HepG2 (cell line): ENCODE data around the gene CTNND2. TPM values are rescaled to one million over a fixed set of nuclear protein-coding genes. Genes with fewer than 3 reads are reported as not detected.

Source experiments
- ATAC-seq: fragments of 200-7000 bp; cut with Tn5 transposase; 3 replicates; pipeline ENCODE4 v1.9.1; 2020; ENCODE audit warnings: mild to moderate bottlenecking, moderate library complexity
- BruUV-seq: library from RNA; stranded (reverse); fragments of 400-500 nt; replicated peaks from 2 replicates; lab custom pipeline; 2021; lab: Mats Ljungman, UMichigan
- CTCF ChIA-PET: fragments of 300-600 bp; formaldehyde crosslinking; extraction: SDS; loops from one replicate; lab custom pipeline; 2021; ENCODE audit warnings: low total read pairs, inconsistent platforms, low intra/inter-chr PET ratio; lab: Yijun Ruan, JAX
- POLR2A ChIA-PET: fragments of 350-600 bp; sonication (Branson Sonifier 250); formaldehyde crosslinking; loops from one replicate; lab custom pipeline; 2020; ENCODE audit warnings: antibody characterized with exemption, inconsistent platforms; lab: Yijun Ruan, JAX
- DNase-seq: peaks from one replicate; pipeline ENCODE4 v3.0.0-alpha.2; 2015; ENCODE audit warnings: low spot score
- FAIRE-seq: peaks from 3 replicates; lab custom pipeline; 2011; peaks lifted over from hg19 to GRCh38; lab: Jason Lieb, UNC
- H2AFZ ChIP-seq: one replicate; pipeline ENCODE4 v1.6.1; 2011; ENCODE audit warnings: low read length, inconsistent platforms
- H3K27ac ChIP-seq: fragments of 300-600 bp; 3 replicates; pipeline ENCODE4 v1.8.0; 2011; ENCODE audit warnings: mixed run types, mild to moderate bottlenecking, mixed read lengths, low read length, inconsistent platforms; ENCODE audit not compliant: insufficient read depth; ENCODE audit errors: extremely low read length
- H3K27me3 ChIP-seq, 2 experiments: fragments of 200-600 bp in 1 of 2; 2 replicates in 1 of 2; 3 replicates in 1 of 2; pipeline versions ENCODE4 v1.6.0 to v1.8.0; 2011; ENCODE audit warnings: low read length in 2 of 2, mild to moderate bottlenecking in 2 of 2, moderate library complexity in 2 of 2, inconsistent platforms in 1 of 2; ENCODE audit not compliant: insufficient read depth in 2 of 2, control insufficient read depth in 1 of 2
- H3K36me3 ChIP-seq, 2 experiments: fragments of 200-600 bp in 1 of 2; replicated peaks in 1 of 2; 2 replicates in 1 of 2; 3 replicates in 1 of 2; pipeline versions ENCODE4 v1.5.1 to v1.8.0; 2011; ENCODE audit warnings: low read length in 2 of 2, inconsistent platforms in 1 of 2; ENCODE audit not compliant: insufficient read depth in 2 of 2, control insufficient read depth in 1 of 2
- H3K4me1 ChIP-seq: 2 replicates; pipeline ENCODE4 v1.5.1; 2012; ENCODE audit warnings: low read length, inconsistent platforms; ENCODE audit not compliant: insufficient read depth
- H3K4me2 ChIP-seq: 2 replicates; pipeline ENCODE4 v1.6.0; 2011; ENCODE audit warnings: low read depth, low read length, inconsistent platforms
- H3K4me3 ChIP-seq, 3 experiments: fragments of 200-600 bp in 1 of 3; sonication (generic), shearing (Covaris generic) in 1 of 3; replicated peaks in 1 of 3; 2 replicates each; pipeline ENCODE4 v1.5.1; 2011 to 2016; ENCODE audit warnings: low read length in 3 of 3, inconsistent platforms in 2 of 3, low read depth in 2 of 3, mild to moderate bottlenecking in 2 of 3, control low read depth in 1 of 3, mixed read lengths in 1 of 3; ENCODE audit not compliant: insufficient read depth in 1 of 3
- H3K79me2 ChIP-seq: one replicate; pipeline ENCODE4 v1.6.1; 2011; ENCODE audit warnings: low read length, inconsistent platforms; ENCODE audit not compliant: insufficient read depth
- H3K9ac ChIP-seq: 2 replicates; pipeline ENCODE4 v1.6.0; 2011; ENCODE audit warnings: mild to moderate bottlenecking, low read depth, low read length, inconsistent platforms; ENCODE audit not compliant: insufficient read depth
- H3K9me3 ChIP-seq: 2 replicates; pipeline ENCODE4 v1.5.1; 2012; ENCODE audit warnings: mild to moderate bottlenecking, low read length
- H4K20me1 ChIP-seq: 2 replicates; pipeline ENCODE4 v1.6.0; 2011; ENCODE audit warnings: inconsistent platforms, mild to moderate bottlenecking, low read length, moderate library complexity; ENCODE audit not compliant: insufficient read depth
- DR1 ChIP-seq: sonication (generic); formaldehyde crosslinking; IDR thresholded peaks from 2 replicates; pipeline ENCODE4 v1.8.0; 2021; ENCODE audit warnings: mild to moderate bottlenecking, missing genetic modification reagents, inconsistent platforms
- GZF1 ChIP-seq: sonication (generic); formaldehyde crosslinking; IDR thresholded peaks from 2 replicates; pipeline ENCODE4 v1.5.1; 2020; ENCODE audit warnings: mild to moderate bottlenecking, missing genetic modification reagents
- KDM4B ChIP-seq: sonication (generic); formaldehyde crosslinking; IDR thresholded peaks from 2 replicates; pipeline ENCODE4 v1.4.0; 2020; ENCODE audit warnings: missing genetic modification reagents
- NAIF1 ChIP-seq: sonication (generic); formaldehyde crosslinking; IDR thresholded peaks from 2 replicates; pipeline ENCODE4 v1.5.0; 2020; ENCODE audit warnings: mild to moderate bottlenecking, missing genetic modification reagents, borderline replicate concordance
- NFE2 ChIP-seq: sonication (generic); formaldehyde crosslinking; IDR thresholded peaks from 2 replicates; pipeline ENCODE4 v1.4.0; 2020; ENCODE audit warnings: missing genetic modification reagents
- PHF20 ChIP-seq: sonication (generic); formaldehyde crosslinking; IDR thresholded peaks from 2 replicates; pipeline ENCODE4 v1.5.0; 2020; ENCODE audit warnings: mild to moderate bottlenecking, missing genetic modification reagents
- RBFOX2 ChIP-seq: fragments of 200-400 bp; formaldehyde crosslinking; IDR thresholded peaks from 2 replicates; pipeline ENCODE4 v1.6.1; 2017; ENCODE audit warnings: low read depth, mild to moderate bottlenecking, low read length
- RFXAP ChIP-seq: sonication (generic); formaldehyde crosslinking; IDR thresholded peaks from 2 replicates; pipeline ENCODE4 v1.4.0; 2020; ENCODE audit warnings: missing genetic modification reagents, borderline replicate concordance
- SIX4 ChIP-seq: sonication (generic); formaldehyde crosslinking; IDR thresholded peaks from 2 replicates; pipeline ENCODE4 v1.4.0; 2020; ENCODE audit warnings: missing genetic modification reagents
- SOX5 ChIP-seq: IDR thresholded peaks from 2 replicates; pipeline ENCODE4 v1.6.1; 2016; ENCODE audit warnings: borderline replicate concordance
- TFAP4 ChIP-seq: sonication (generic); IDR thresholded peaks from 2 replicates; pipeline ENCODE4 v1.6.1; 2016; ENCODE audit warnings: low read depth, borderline replicate concordance
- ZBTB37 ChIP-seq: sonication (generic); formaldehyde crosslinking; IDR thresholded peaks from 2 replicates; pipeline ENCODE4 v1.4.0; 2020; ENCODE audit warnings: mild to moderate bottlenecking, missing genetic modification reagents
- ZBTB38 ChIP-seq: sonication (generic); formaldehyde crosslinking; IDR thresholded peaks from 2 replicates; pipeline ENCODE4 v1.5.1; 2020; ENCODE audit warnings: mild to moderate bottlenecking, missing genetic modification reagents
- ZNF20 ChIP-seq: sonication (generic); formaldehyde crosslinking; IDR thresholded peaks from 2 replicates; pipeline ENCODE4 v1.4.0; 2020; ENCODE audit warnings: mild to moderate bottlenecking, moderate library complexity, missing genetic modification reagents
- ZNF383 ChIP-seq: sonication (generic); formaldehyde crosslinking; IDR thresholded peaks from 2 replicates; pipeline ENCODE4 v1.4.0; 2020; ENCODE audit warnings: missing genetic modification reagents, mild to moderate bottlenecking, borderline replicate concordance
- ZNF44 ChIP-seq: sonication (generic); formaldehyde crosslinking; IDR thresholded peaks from 2 replicates; pipeline ENCODE4 v1.5.1; 2020; ENCODE audit warnings: mild to moderate bottlenecking, missing genetic modification reagents
- ZNF546 ChIP-seq: sonication (generic); formaldehyde crosslinking; conservative IDR thresholded peaks from 2 replicates; pipeline ENCODE4 v1.8.1; 2023; ENCODE audit warnings: mild to moderate bottlenecking, missing genetic modification reagents
- WGBS: methylation state at CpG from one replicate; pipeline ENCODE4 v1.1.6; 2017; ENCODE audit warnings: low lambda C conversion rate; 5-methylcytosine and 5-hydroxymethylcytosine counted together
- in situ Hi-C: cut with HindIII; loops from 2 replicates; pipeline ENCODE4 v1.10.0; 2017; ENCODE audit warnings: low pct_unique_long_range_greater_than_20kb; ENCODE audit not compliant: extremely low pct_ligation_motif_present
- intact Hi-C: fragments of 100-400 bp; cut with micrococcal nuclease; formaldehyde crosslinking; loops from one replicate; pipeline ENCODE4 v1.10.0; 2022; ENCODE audit not compliant: unreplicated experiment
- polyA plus RNA-seq, 8 experiments: library from polyadenylated mRNA; depleted of rRNA in 3 of 8; stranded (reverse) in 7 of 8; unstranded in 1 of 8; fragments of >200 nt; fragmentation: Illumina TruSeq in 4 of 8; extraction: Trizol in 4 of 8; gene quantifications; 2 replicates each; pipeline versions ENCODE4 v1.2.1 to v1.2.3, GENCODE V29; 2011 to 2016; ENCODE audit warnings: low read depth in 4 of 8, missing spikeins in 1 of 8, mixed read lengths in 1 of 8; ENCODE audit not compliant: insufficient read depth in 1 of 8
- total RNA-seq, 5 experiments: library from RNA; depleted of rRNA; stranded (reverse); fragments of >200 nt; fragmentation: Illumina TruSeq; extraction: Trizol; gene quantifications; 2 replicates each; pipeline ENCODE4 v1.2.3, GENCODE V29; 2016; ENCODE audit warnings: low read depth in 1 of 5
- TF ChIP-seq, protein P1 (sequence below): sonication (generic); formaldehyde crosslinking; IDR thresholded peaks from 2 replicates; pipeline ENCODE4 v1.4.0; 2020; ENCODE audit warnings: missing genetic modification reagents

The CTNND2 gene
- total and polyA plus RNA-seq, 2 of the 13 experiments (the other 11 are each of a cell fraction or from before 2014, with no cell fraction given) = not detected

DNA sequence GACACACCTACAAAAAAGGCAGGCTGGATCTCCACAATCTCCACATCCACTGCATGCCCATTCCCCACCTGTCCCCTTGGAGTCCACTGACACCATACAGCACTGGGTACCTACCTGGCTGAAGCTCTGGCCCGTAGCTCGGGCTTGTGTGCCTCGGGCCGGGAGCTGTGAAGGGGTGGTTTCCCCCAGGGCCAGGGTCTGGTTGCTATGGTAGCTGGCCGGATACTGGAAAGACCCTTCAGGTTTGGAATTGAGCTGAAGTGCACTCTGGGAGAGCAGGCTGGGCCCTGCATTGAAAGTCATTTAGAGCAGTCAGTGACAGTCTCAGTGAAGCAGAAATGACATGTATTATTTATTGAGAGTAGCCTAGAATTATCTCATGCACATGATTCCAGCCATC is 507.3 kb downstream of the CTNND2 start:
- Histone ChIP-seq H3K27me3 (no peaks in the 10 kb centered on the region), H3K27ac (no peak overlapping the region), H3K9ac (no peak overlapping the region), H3K36me3 (no peaks in the 10 kb centered on the region), H3K9me3 (no peaks in the 10 kb centered on the region), H3K4me3 (no peak overlapping the region), H3K4me2 (no peak overlapping the region), H4K20me1 (no peaks in the 10 kb centered on the region), H3K4me1 (no peaks in the 10 kb centered on the region), H2AFZ (no peak overlapping the region), H3K79me2 (no peaks in the 10 kb centered on the region)
- in situ Hi-C loops (loop anchor here (25.0 kb wide), 1 partner anchor 215 kb away; no protein-coding TSS in a partner anchor), intact Hi-C loops (no loop called here)
- TF ChIP-seq, protein P1, sequence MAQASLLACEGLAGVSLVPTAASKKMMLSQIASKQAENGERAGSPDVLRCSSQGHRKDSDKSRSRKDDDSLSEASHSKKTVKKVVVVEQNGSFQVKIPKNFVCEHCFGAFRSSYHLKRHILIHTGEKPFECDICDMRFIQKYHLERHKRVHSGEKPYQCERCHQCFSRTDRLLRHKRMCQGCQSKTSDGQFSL = no peak
- ChIA-PET POLR2A (no interaction called here), CTCF (no interaction called here)
- no peak for DNase-seq
- BruUV-seq = no TSS peak
- no peak for FAIRE-seq
- ATAC-seq = no peak
- WGBS = 5% methylated on average over 4 of the region's 5 CpGs

DNA sequence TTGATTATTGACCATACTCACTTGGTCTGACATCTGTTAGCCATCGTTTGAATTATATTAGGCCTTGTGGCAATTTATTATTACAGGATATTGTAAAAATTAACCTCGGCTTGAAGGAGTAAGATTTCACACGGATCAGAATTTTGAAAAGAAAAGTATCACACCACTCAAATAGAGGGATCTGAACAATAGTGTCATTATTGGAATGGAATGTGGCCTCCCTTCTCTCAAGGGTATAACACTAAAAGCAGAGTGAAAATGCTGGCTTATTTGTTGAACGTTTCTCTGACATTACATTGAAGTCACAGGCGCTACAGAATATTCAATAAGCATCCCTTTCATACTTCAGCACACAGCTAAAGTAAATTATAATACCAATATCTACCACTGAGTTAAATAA is 509.3 kb downstream of the CTNND2 start:
- Histone ChIP-seq H3K36me3 (no peaks in the 10 kb centered on the region), H3K27me3 (no peaks in the 10 kb centered on the region), H3K4me1 (no peaks in the 10 kb centered on the region), H3K79me2 (no peaks in the 10 kb centered on the region), H3K9ac (no peak overlapping the region), H3K9me3 (no peaks in the 10 kb centered on the region), H3K27ac (no peak overlapping the region), H2AFZ (no peak overlapping the region), H4K20me1 (no peaks in the 10 kb centered on the region), H3K4me2 (no peak overlapping the region), H3K4me3 (no peak overlapping the region)
- ChIA-PET CTCF (no interaction called here), POLR2A (no interaction called here)
- TF ChIP-seq SOX5 (CRISPR knock-in tag) = no peak
- no peak for TF ChIP-seq ZNF546
- no peak for TF ChIP-seq ZNF383
- TF ChIP-seq NAIF1 (CRISPR knock-in tag) = no peak
- no peak for TF ChIP-seq TFAP4
- TF ChIP-seq RFXAP (CRISPR knock-in tag) = no peak
- TF ChIP-seq SIX4 = no peak
- no peak for TF ChIP-seq RBFOX2
- TF ChIP-seq NFE2 = no peak
- TF ChIP-seq ZNF44 (CRISPR knock-in tag) = no peak
- no peak for TF ChIP-seq KDM4B (CRISPR knock-in tag)
- TF ChIP-seq ZBTB38 (CRISPR knock-in tag) = no peak
- TF ChIP-seq ZBTB37 (CRISPR knock-in tag) = no peak
- TF ChIP-seq DR1 (CRISPR knock-in tag) = no peak
- TF ChIP-seq ZNF20 (CRISPR knock-in tag) = no peak
- no peak for TF ChIP-seq GZF1 (CRISPR knock-in tag)
- no peak for TF ChIP-seq PHF20 (CRISPR knock-in tag)
- intact Hi-C loops (no loop called here), in situ Hi-C loops (loop anchor here (25.0 kb wide), 1 partner anchor 217 kb away; no protein-coding TSS in a partner anchor)
- FAIRE-seq = no peak
- ATAC-seq = no peak
- under 1% methylated on average over 5 of the region's 5 CpGs for WGBS
- no peak for DNase-seq
- BruUV-seq = no TSS peak
